ENCODE results near the gene SMIM22. TPM values are rescaled to one million over a fixed set of nuclear protein-coding genes. Genes with fewer than 3 reads are reported as not detected.
A peak's percentile ranks its signal among the peaks of the same experiment; 100 is the strongest.

Gene SMIM22
- total and polyA plus RNA-seq, 10 donors = not detected

- WGBS, 5 donors = 0 to 1% (median 0%) methylated on average over 25 to 70 of the region's 70 CpGs
- Histone ChIP-seq H3K4me3 (peak within 1 kb of the TSS; percentile 55 to 99 (median 93)), H3K4me1 (peaks cover 19 to 42% (median 33%) of the 10 kb centered on the region in 6 donors), H3K27ac (peak within 1 kb of the TSS; percentile 74 to 95 (median 90)), H3K27me3 (replicated peaks in 1 of 7) (no peaks in the 10 kb centered on the region), H3K9me3 (no peaks in the 10 kb centered on the region), H3K36me3 (peaks cover 0 to 64% (median 43%) of the 10 kb centered on the region in 6 donors)
- intact Hi-C loops (cut with DNase I; ENCODE audit: low total_unique reads) = loop anchor here (5.0 kb wide), 1 partner anchor 35 kb away; the partner anchor contains the start of gene ZNF500
- TF ChIP-seq POLR2A (IDR thresholded peaks at IDR 0.05) (peak in 1 of 3 donors; percentile 21), CTCF (IDR thresholded peaks at IDR 0.05 in 8 of 11, conservative IDR thresholded peaks at IDR 0.05 in 3 of 11) (no peak), POLR2AphosphoS5 (IDR thresholded peaks at IDR 0.05) (peak; percentile 57 to 80 (median 78))
- peak; percentile 97 for DNase-seq
Observed at GRCh38 chr16:4801962-4802658, 6.9 kb downstream of the SMIM22 start, which contains the start of gene ROGDI. TSS of gene ROGDI (minus strand) at chr16:4802633. CDS start at chr16:4802571, 62 bp downstream.

GRCh38 chr16:4802659-4803287 lies 7.6 kb downstream of the SMIM22 start:
- peaks cover 19 to 42% (median 33%) of the 10 kb centered on the region in 6 donors for H3K4me1 ChIP-seq
- WGBS, 5 donors = 0 to 1% (median 0%) methylated on average over 36 to 59 of the region's 59 CpGs
- TF ChIP-seq POLR2A (IDR thresholded peaks at IDR 0.05) (no peak), CTCF (IDR thresholded peaks at IDR 0.05 in 8 of 11, conservative IDR thresholded peaks at IDR 0.05 in 3 of 11) (peak in 9 of 11 experiments; percentile 23 to 65 (median 49)), POLR2AphosphoS5 (IDR thresholded peaks at IDR 0.05) (peak; percentile 69 to 85 (median 75))
- H3K27ac ChIP-seq = peak overlapping the region; percentile 62 to 95 (median 90)
- intact Hi-C loops (cut with DNase I; ENCODE audit: low total_unique reads) = loop anchor here (5.0 kb wide), 1 partner anchor 35 kb away; the partner anchor contains the start of gene ZNF500
- H3K9me3 ChIP-seq = no peaks in the 10 kb centered on the region
- DNase-seq = peak; percentile 97
- no peaks in the 10 kb centered on the region for H3K27me3 ChIP-seq (replicated peaks in 1 of 7)
- peaks cover 0 to 64% (median 43%) of the 10 kb centered on the region in 6 donors for H3K36me3 ChIP-seq
- H3K4me3 ChIP-seq = peak overlapping the region; percentile 55 to 99 (median 93)

GRCh38 chr16:4803401-4803844 lies 8.3 kb downstream of the SMIM22 start:
- Histone ChIP-seq H3K4me3 (peak overlapping the region; percentile 55 to 99 (median 93)), H3K27ac (peak overlapping the region in 7 of 8 donors; percentile 86 to 95 (median 91)), H3K36me3 (peaks cover 0 to 64% (median 45%) of the 10 kb centered on the region in 6 donors), H3K27me3 (replicated peaks in 1 of 7) (no peaks in the 10 kb centered on the region), H3K9me3 (no peaks in the 10 kb centered on the region), H3K4me1 (peaks cover 19 to 42% (median 33%) of the 10 kb centered on the region in 6 donors)
- TF ChIP-seq POLR2A (IDR thresholded peaks at IDR 0.05) (no peak), CTCF (IDR thresholded peaks at IDR 0.05 in 8 of 11, conservative IDR thresholded peaks at IDR 0.05 in 3 of 11) (no peak), POLR2AphosphoS5 (IDR thresholded peaks at IDR 0.05) (no peak)
- no peak for DNase-seq
- 41 to 68% (median 48%) methylated on average over 8 of the region's 8 CpGs for WGBS, 5 donors
- intact Hi-C loops (cut with DNase I; ENCODE audit: low total_unique reads) = loop anchor here (5.0 kb wide), 1 partner anchor 36 kb away; the partner anchor contains the start of gene ZNF500
